HEK293 (cell line): Measurements from ENCODE around the gene SMPD4.
"Not testable (repeated sequence)": the region's sequence is repeated elsewhere in the genome, so short reads cannot be mapped to it uniquely, and the experiment has no call there.

Experiments
- CTCF ChIA-PET: fragments of 350-600 bp; formaldehyde crosslinking; extraction: SDS; loops from one replicate; lab custom pipeline; 2021; ENCODE audit warnings: antibody characterized with exemption; lab: Yijun Ruan, JAX
- POLR2A ChIA-PET: fragments of 300-600 bp; formaldehyde crosslinking; extraction: SDS; loops from one replicate; lab custom pipeline; 2020; ENCODE audit warnings: antibody characterized with exemption, inconsistent platforms; lab: Yijun Ruan, JAX
- H3K27ac ChIP-seq: fragments of 200-500 bp; sonication (Bioruptor generic); 2 replicates; pipeline ENCODE4 v1.5.1; 2014; ENCODE audit warnings: low read depth, low read length, control low read depth, inconsistent platforms; ENCODE audit errors: extremely low read depth
- H3K36me3 ChIP-seq, 2 experiments: fragments of 200-500 bp in 1 of 2; sonication (Bioruptor generic) in 1 of 2; 1 replicate in 1 of 2; 2 replicates in 1 of 2; pipeline ENCODE4 v1.5.1; 2014 to 2017; ENCODE audit warnings: inconsistent platforms in 2 of 2, low read length in 2 of 2; ENCODE audit not compliant: control insufficient read depth in 2 of 2, insufficient read depth in 1 of 2
- H3K4me1 ChIP-seq: fragments of 200-500 bp; sonication (Bioruptor generic); 2 replicates; pipeline ENCODE4 v1.5.1; 2014; ENCODE audit warnings: mild to moderate bottlenecking, low read length, inconsistent platforms; ENCODE audit not compliant: control insufficient read depth, insufficient read depth
- H3K4me3 ChIP-seq: 2 replicates; pipeline ENCODE4 v1.5.1; 2011; ENCODE audit warnings: low read depth, mild to moderate bottlenecking, control low read depth, low read length, moderate library complexity
- H3K9me3 ChIP-seq: fragments of 200-500 bp; sonication (Bioruptor generic); 2 replicates; pipeline ENCODE4 v1.5.1; 2014; ENCODE audit warnings: low read depth, low read length, inconsistent platforms; ENCODE audit not compliant: control insufficient read depth, insufficient read depth
- CTCF ChIP-seq: fragments of 450-650 bp; formaldehyde crosslinking; IDR thresholded peaks from 2 replicates; pipeline ENCODE4 v1.5.1; 2016; ENCODE audit warnings: missing biosample characterization, missing genetic modification characterization
- PRDM1 ChIP-seq: fragments of 450-650 bp; formaldehyde crosslinking; IDR thresholded peaks from 2 replicates; pipeline ENCODE4; 2016; ENCODE audit warnings: missing biosample characterization, missing genetic modification characterization
- ZNF654 ChIP-seq: fragments of 450-650 bp; formaldehyde crosslinking; IDR thresholded peaks from 2 replicates; pipeline ENCODE4 v1.5.1; 2016; ENCODE audit warnings: low read depth, missing biosample characterization, missing genetic modification characterization
- TF ChIP-seq, protein P1 (sequence below): fragments of 450-650 bp; formaldehyde crosslinking; IDR thresholded peaks from 2 replicates; pipeline ENCODE4 v1.5.1; 2016; ENCODE audit warnings: missing biosample characterization, missing genetic modification characterization, borderline replicate concordance

SMPD4 gene

DNA sequence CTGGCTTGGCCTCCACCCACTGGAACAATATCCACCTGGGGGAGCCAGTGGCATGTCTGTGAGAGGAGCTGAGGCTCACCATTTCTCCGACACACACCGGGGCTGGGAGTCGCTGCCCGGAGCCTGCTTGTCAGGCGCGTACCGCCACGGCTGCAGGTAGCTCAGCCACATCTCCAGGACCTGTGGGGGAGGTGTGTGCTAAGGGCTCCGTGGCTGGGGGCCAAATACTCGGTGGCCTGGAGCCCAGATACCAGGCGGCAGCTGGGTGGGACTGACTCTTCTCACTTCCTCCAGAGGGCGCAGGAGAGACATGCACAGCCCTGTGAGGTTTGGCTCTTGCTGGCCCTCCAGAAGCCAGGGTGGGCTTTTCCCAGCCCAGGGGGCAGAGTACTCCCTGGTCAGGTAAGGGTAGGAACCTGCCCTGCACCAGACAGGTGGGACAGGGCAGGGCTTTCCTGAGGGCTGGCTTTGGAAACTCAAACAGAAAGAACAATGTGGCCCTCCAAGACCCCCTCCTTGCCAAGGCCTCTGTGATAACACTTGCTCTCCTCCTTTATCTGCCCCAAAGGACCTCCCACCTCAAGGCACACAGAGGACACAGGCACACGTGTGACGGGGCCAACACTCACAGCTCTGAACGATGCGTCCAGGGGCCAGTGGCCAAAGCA is 25.3 kb downstream of the SMPD4 start:
- POLR2A ChIA-PET, H3K4me3 ChIP-seq, H3K9me3 ChIP-seq, H3K4me1 ChIP-seq, H3K27ac ChIP-seq: not testable (repeated sequence)
- TF ChIP-seq ZNF654: 0 out of 2 replicates have a peak, but pooled peaks have one; percentile 8
- TF ChIP-seq CTCF (tag by site-specific recombination): peak; percentile 48
- peaks cover 4 to 82% of the 10 kb centered on the region in 2 experiments; a peak in 2 of 3 replicates for H3K36me3 ChIP-seq
- CTCF ChIA-PET: interaction anchor here (0.6 to 1.1 kb wide), 7 partner anchors 9 to 220 kb away, joined by 3 to 5 read pairs (median 3); no protein-coding TSS in a partner anchor

GRCh38 chr2:130154773-130155765 is 26.3 kb downstream of the SMPD4 start:
- no peaks in the 10 kb centered on the region for H3K9me3 ChIP-seq
- TF ChIP-seq, protein P1, sequence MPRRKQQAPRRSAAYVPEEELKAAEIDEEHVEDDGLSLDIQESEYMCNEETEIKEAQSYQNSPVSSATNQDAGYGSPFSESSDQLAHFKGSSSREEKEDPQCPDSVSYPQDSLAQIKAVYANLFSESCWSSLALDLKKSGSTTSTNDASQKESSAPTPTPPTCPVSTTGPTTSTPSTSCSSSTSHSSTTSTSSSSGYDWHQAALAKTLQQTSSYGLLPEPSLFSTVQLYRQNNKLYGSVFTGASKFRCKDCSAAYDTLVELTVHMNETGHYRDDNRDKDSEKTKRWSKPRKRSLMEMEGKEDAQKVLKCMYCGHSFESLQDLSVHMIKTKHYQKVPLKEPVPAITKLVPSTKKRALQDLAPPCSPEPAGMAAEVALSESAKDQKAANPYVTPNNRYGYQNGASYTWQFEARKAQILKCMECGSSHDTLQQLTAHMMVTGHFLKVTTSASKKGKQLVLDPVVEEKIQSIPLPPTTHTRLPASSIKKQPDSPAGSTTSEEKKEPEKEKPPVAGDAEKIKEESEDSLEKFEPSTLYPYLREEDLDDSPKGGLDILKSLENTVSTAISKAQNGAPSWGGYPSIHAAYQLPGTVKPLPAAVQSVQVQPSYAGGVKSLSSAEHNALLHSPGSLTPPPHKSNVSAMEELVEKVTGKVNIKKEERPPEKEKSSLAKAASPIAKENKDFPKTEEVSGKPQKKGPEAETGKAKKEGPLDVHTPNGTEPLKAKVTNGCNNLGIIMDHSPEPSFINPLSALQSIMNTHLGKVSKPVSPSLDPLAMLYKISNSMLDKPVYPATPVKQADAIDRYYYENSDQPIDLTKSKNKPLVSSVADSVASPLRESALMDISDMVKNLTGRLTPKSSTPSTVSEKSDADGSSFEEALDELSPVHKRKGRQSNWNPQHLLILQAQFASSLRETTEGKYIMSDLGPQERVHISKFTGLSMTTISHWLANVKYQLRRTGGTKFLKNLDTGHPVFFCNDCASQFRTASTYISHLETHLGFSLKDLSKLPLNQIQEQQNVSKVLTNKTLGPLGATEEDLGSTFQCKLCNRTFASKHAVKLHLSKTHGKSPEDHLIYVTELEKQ (tag by site-specific recombination): no peak
- TF ChIP-seq PRDM1 (tag by site-specific recombination): no peak
- TF ChIP-seq, all 188 proteins: peak for 0
- Histone ChIP-seq H3K4me3 (no peak overlapping the region), H3K36me3 (peaks cover 4 to 79% of the 10 kb centered on the region in 2 experiments; a peak in 2 of 3 replicates), H3K27ac (no peak overlapping the region), H3K4me1 (no peaks in the 10 kb centered on the region)
- CTCF ChIA-PET: interaction anchor here (0.6 to 1.1 kb wide), 8 partner anchors 8 to 687 kb away, joined by 3 to 5 read pairs (median 4); no protein-coding TSS in a partner anchor
- POLR2A ChIA-PET: interaction anchor here (0.6 kb wide), 1 partner anchor 30 kb away, joined by 5 read pairs; no protein-coding TSS in a partner anchor

- H3K4me1 ChIP-seq, H3K27ac ChIP-seq, POLR2A ChIA-PET, H3K9me3 ChIP-seq, H3K4me3 ChIP-seq, CTCF ChIA-PET: not testable (repeated sequence)
- H3K36me3 ChIP-seq: peaks cover 3 to 73% of the 10 kb centered on the region in 2 experiments; a peak in 2 of 3 replicates
These were observed 27.0 kb downstream of the SMPD4 start for GRCh38 chr2:130154423-130154770.

DNA sequence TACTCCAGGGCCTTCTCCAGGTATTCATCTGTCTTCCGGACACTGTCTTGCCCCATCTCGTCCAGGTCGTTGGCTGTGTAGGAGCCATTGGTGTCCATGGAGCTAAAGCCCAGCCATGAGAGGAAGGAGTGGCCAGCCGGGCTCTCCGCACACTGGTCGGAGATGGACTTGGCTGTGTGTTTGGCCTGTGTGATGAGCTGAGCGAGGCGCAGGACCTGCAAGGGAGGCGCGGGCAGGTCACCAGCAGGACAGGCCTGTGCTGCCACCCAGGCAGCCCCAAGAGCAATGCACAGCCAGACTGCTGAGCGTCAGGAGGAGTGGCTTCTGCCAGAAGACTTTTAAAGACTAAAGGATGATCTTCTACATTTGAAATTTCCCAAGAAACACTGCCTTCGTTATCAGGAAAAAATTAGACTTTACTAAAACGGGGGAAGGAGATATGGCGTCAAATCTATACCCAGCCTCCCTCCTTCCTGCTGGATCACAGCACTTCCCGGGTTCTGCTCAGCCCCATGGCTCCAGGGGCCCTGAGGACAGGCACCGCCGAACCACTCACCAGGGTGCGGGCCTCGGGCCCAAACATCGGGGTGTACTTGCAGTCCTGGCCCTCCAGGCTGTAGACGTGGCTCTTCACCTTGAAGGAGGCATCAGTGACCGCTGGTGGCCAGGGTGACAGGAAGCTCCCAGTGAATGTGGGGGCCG is 27.5 kb downstream of the SMPD4 start:
- H3K9me3 ChIP-seq, H3K27ac ChIP-seq, CTCF ChIA-PET, H3K4me3 ChIP-seq, H3K4me1 ChIP-seq, POLR2A ChIA-PET: not testable (repeated sequence)
- peaks cover 0 to 68% of the 10 kb centered on the region in 2 experiments; a peak in 2 of 3 replicates for H3K36me3 ChIP-seq
